ENCODE data around the gene STAT5B. TPM values are rescaled to one million over a fixed set of nuclear protein-coding genes. Genes with fewer than 3 reads are reported as not detected.
A peak's percentile ranks its signal among the peaks of the same experiment; 100 is the strongest.

STAT5B gene
- total and polyA plus RNA-seq, 9 of the 15 experiments (the other 6 are each of a cell fraction or from before 2014, with no cell fraction given) = 20.8 to 176 (median 92.4) TPM

GRCh38 chr17:42193969-42194899 is 82.0 kb downstream of the STAT5B start, which contains the start of gene GHDC (continued):
- TF ChIP-seq ZNF77 (CRISPR knock-in tag; IDR thresholded peaks at IDR 0.05) = no peak
- TF ChIP-seq FOXP4 (CRISPR knock-in tag; IDR thresholded peaks at IDR 0.05; ENCODE audit: borderline replicate concordance) = no peak
- no peak for TF ChIP-seq STAG1 (CRISPR knock-in tag; IDR thresholded peaks at IDR 0.05; ENCODE audit: borderline replicate concordance)
- 0 out of 2 replicates have a peak, but pooled peaks have one; percentile 26 for TF ChIP-seq SMARCA5 (IDR thresholded peaks at IDR 0.05)
- no peak for TF ChIP-seq RBM14 (IDR thresholded peaks at IDR 0.05; ENCODE audit: borderline replicate concordance, insufficient read depth, low read depth, low read length)
- no peak for TF ChIP-seq EGR1 (conservative IDR thresholded peaks at IDR 0.05)
- TF ChIP-seq L3MBTL2 (IDR thresholded peaks at IDR 0.05) = peak; percentile 45; the same call in 1 of the 2 replicates
- peak; percentile 64 for TF ChIP-seq JUND (IDR thresholded peaks at IDR 0.05; ENCODE audit: borderline replicate concordance, low read depth, low read length)
- no peak for TF ChIP-seq JUND (tag; IDR thresholded peaks at IDR 0.05; ENCODE audit: borderline replicate concordance, low read depth, low read length)
- TF ChIP-seq DLX4 (CRISPR knock-in tag; IDR thresholded peaks at IDR 0.05) = no peak
- TF ChIP-seq ZNF184 (CRISPR knock-in tag; IDR thresholded peaks at IDR 0.05) = no peak
- peak in 1 of 2 experiments; percentile 50; a peak in 1 of 4 replicates for TF ChIP-seq MLLT1 (IDR thresholded peaks at IDR 0.05)
- 0 out of 2 replicates have a peak, but pooled peaks have one; percentile 35 for TF ChIP-seq ZEB2 (IDR thresholded peaks at IDR 0.05)
- peak; percentile 31; the same call in 1 of the 2 replicates for TF ChIP-seq USF1 (CRISPR knock-in tag; IDR thresholded peaks at IDR 0.05)
- TF ChIP-seq PML (IDR thresholded peaks at IDR 0.05; ENCODE audit: low read length) = no peak
- no peak for TF ChIP-seq GTF3C2 (IDR thresholded peaks at IDR 0.05; ENCODE audit: borderline replicate concordance, extremely low read depth, insufficient read length)
- TF ChIP-seq LEF1 (IDR thresholded peaks at IDR 0.05) = no peak
- no peak for TF ChIP-seq CHD4 (IDR thresholded peaks at IDR 0.05; ENCODE audit: insufficient read depth, insufficient replicate concordance, low read depth, low read length, poor library complexity, severe bottlenecking)
- peak; percentile 91 for TF ChIP-seq ETV1 (tag; conservative IDR thresholded peaks at IDR 0.05; ENCODE audit: low read depth)

Data from K562 (cell line).